IMR-90 (cell line): ENCODE measurements around the gene UCK2. TPM values are rescaled to one million over a fixed set of nuclear protein-coding genes. Genes with fewer than 3 reads are reported as not detected.
A peak's percentile ranks its signal among the peaks of the same experiment; 100 is the strongest.

Experiments
- ATAC-seq: fragments of 200-7000 bp; cut with Tn5 transposase; 2 replicates; pipeline ENCODE4 v1.9.1; 2020; ENCODE audit warnings: low read depth, mild to moderate bottlenecking, moderate library complexity
- BruUV-seq: library from RNA; stranded (reverse); fragments of 400-500 nt; replicated peaks from 2 replicates; lab custom pipeline; 2021; lab: Mats Ljungman, UMichigan
- CTCF ChIA-PET: fragments of 300-600 bp; formaldehyde crosslinking; extraction: SDS; loops from one replicate; lab custom pipeline; 2021; ENCODE audit warnings: antibody characterized with exemption; lab: Yijun Ruan, JAX
- POLR2A ChIA-PET: fragments of 300-600 bp; sonication (Branson Sonifier 250); formaldehyde crosslinking; loops from one replicate; lab custom pipeline; 2022; ENCODE audit warnings: antibody characterized with exemption; ENCODE audit not compliant: unreplicated experiment; lab: Charles Lee
- DNase-seq: peaks from one replicate; pipeline ENCODE4 v3.0.0; 2013
- H2AFZ ChIP-seq: replicated peaks from 2 replicates; pipeline ENCODE3; 2013; ENCODE audit warnings: low read length, mild to moderate bottlenecking; ENCODE audit not compliant: poor library complexity
- H2AK5ac ChIP-seq: 2 replicates; pipeline ENCODE4 v1.6.1; 2013; ENCODE audit warnings: low read depth, low read length, inconsistent platforms
- H2AK9ac ChIP-seq: replicated peaks from 2 replicates; pipeline ENCODE3; 2013; ENCODE audit warnings: mild to moderate bottlenecking, low read depth, low read length, moderate library complexity; ENCODE audit not compliant: poor library complexity
- H2BK120ac ChIP-seq: 2 replicates; pipeline ENCODE4 v1.6.1; 2013; ENCODE audit warnings: low read depth, low read length, inconsistent platforms
- H2BK15ac ChIP-seq: 3 replicates; pipeline ENCODE4 v1.6.1; 2013; ENCODE audit warnings: low read depth, low read length, inconsistent platforms
- H2BK20ac ChIP-seq: 2 replicates; pipeline ENCODE4 v1.6.1; 2013; ENCODE audit warnings: low read depth, mild to moderate bottlenecking, inconsistent platforms, low read length, moderate library complexity
- H2BK5ac ChIP-seq: 2 replicates; pipeline ENCODE4 v1.6.1; 2013; ENCODE audit warnings: mild to moderate bottlenecking, low read depth, low read length, inconsistent platforms; ENCODE audit not compliant: poor library complexity, severe bottlenecking
- H3K14ac ChIP-seq: replicated peaks from 2 replicates; pipeline ENCODE4 v1.6.1; 2013; ENCODE audit warnings: low read depth, low read length, inconsistent platforms
- H3K18ac ChIP-seq: 2 replicates; pipeline ENCODE4 v1.6.1; 2013; ENCODE audit warnings: low read depth, low read length, control low read depth
- H3K23ac ChIP-seq: 2 replicates; pipeline ENCODE4 v1.6.1; 2013; ENCODE audit warnings: low read depth, low read length, inconsistent platforms
- H3K27ac ChIP-seq: 2 replicates; pipeline ENCODE4 v1.5.1; 2013; ENCODE audit warnings: mild to moderate bottlenecking, control low read depth, low read length; ENCODE audit not compliant: insufficient read depth
- H3K27me3 ChIP-seq: 2 replicates; pipeline ENCODE4 v1.6.1; 2013; ENCODE audit warnings: low read length; ENCODE audit not compliant: control insufficient read depth, insufficient read depth
- H3K36me3 ChIP-seq: 2 replicates; pipeline ENCODE4 v1.6.1; 2013; ENCODE audit warnings: low read length, mixed read lengths; ENCODE audit not compliant: control insufficient read depth, insufficient read depth
- H3K4ac ChIP-seq: 2 replicates; pipeline ENCODE4 v1.6.1; 2013; ENCODE audit warnings: low read depth, low read length, inconsistent platforms
- H3K4me1 ChIP-seq: 2 replicates; pipeline ENCODE4 v1.6.1; 2013; ENCODE audit warnings: low read length, mixed read lengths; ENCODE audit not compliant: control insufficient read depth, insufficient read depth
- H3K4me2 ChIP-seq: 2 replicates; pipeline ENCODE4 v1.6.1; 2013; ENCODE audit warnings: low read depth, mild to moderate bottlenecking, control low read depth, low read length, moderate library complexity
- H3K4me3 ChIP-seq: 2 replicates; pipeline ENCODE4 v1.5.1; 2013; ENCODE audit warnings: low read depth, mild to moderate bottlenecking, control low read depth, low read length, moderate library complexity; ENCODE audit not compliant: insufficient read depth
- H3K56ac ChIP-seq: 2 replicates; pipeline ENCODE4 v1.6.1; 2013; ENCODE audit warnings: low read length, inconsistent platforms; ENCODE audit not compliant: insufficient read depth; ENCODE audit errors: extremely low read depth
- H3K79me1 ChIP-seq, 2 experiments: 2 replicates each; pipeline ENCODE4 v1.6.1; 2013; ENCODE audit warnings: low read length in 2 of 2, inconsistent platforms in 1 of 2, low read depth in 1 of 2
- H3K9ac ChIP-seq: 2 replicates; pipeline ENCODE4 v1.6.1; 2013; ENCODE audit warnings: low read depth, low read length, control low read depth
- H3K9me1 ChIP-seq: 2 replicates; pipeline ENCODE4 v1.6.1; 2013; ENCODE audit warnings: low read length, inconsistent platforms; ENCODE audit not compliant: insufficient read depth
- H3K9me3 ChIP-seq: 2 replicates; pipeline ENCODE4 v1.6.1; 2013; ENCODE audit warnings: low read length; ENCODE audit not compliant: control insufficient read depth, insufficient read depth
- H4K20me1 ChIP-seq: 2 replicates; pipeline ENCODE4 v1.6.1; 2013; ENCODE audit warnings: low read length, inconsistent platforms; ENCODE audit not compliant: insufficient read depth
- H4K5ac ChIP-seq: 2 replicates; pipeline ENCODE4 v1.6.1; 2013; ENCODE audit warnings: mild to moderate bottlenecking, low read depth, low read length, control low read depth
- H4K8ac ChIP-seq, 2 experiments: 2 replicates each; pipeline ENCODE4 v1.6.1; 2013; ENCODE audit warnings: low read depth in 2 of 2, low read length in 2 of 2, control low read depth in 1 of 2, inconsistent platforms in 1 of 2
- H4K91ac ChIP-seq: 2 replicates; pipeline ENCODE4 v1.6.1; 2013; ENCODE audit warnings: low read depth, low read length, inconsistent platforms; ENCODE audit not compliant: insufficient read depth
- BHLHE40 ChIP-seq: fragments of 150-350 bp; IDR thresholded peaks from 2 replicates; pipeline ENCODE4 v1.6.1; 2016; ENCODE audit warnings: mild to moderate bottlenecking, low read depth, low read length
- CEBPB ChIP-seq: IDR thresholded peaks from 2 replicates; pipeline ENCODE4 v1.6.1; 2012; ENCODE audit warnings: low read depth, low read length, improper control_type of control experiment
- CHD1 ChIP-seq: IDR thresholded peaks from 2 replicates; pipeline ENCODE4 v1.6.1; 2012; ENCODE audit warnings: low read depth, low read length, improper control_type of control experiment
- FOS ChIP-seq: fragments of 150-350 bp; IDR thresholded peaks from 2 replicates; pipeline ENCODE4 v1.6.1; 2016; ENCODE audit warnings: low read depth, low read length
- MAFK ChIP-seq: IDR thresholded peaks from 2 replicates; pipeline ENCODE4 v1.6.1; 2012; ENCODE audit warnings: low read depth, low read length, improper control_type of control experiment
- MAZ ChIP-seq: IDR thresholded peaks from 2 replicates; pipeline ENCODE4 v1.6.1; 2012; ENCODE audit warnings: low read depth, mild to moderate bottlenecking, low read length, improper control_type of control experiment, moderate library complexity, borderline replicate concordance
- MXI1 ChIP-seq: IDR thresholded peaks from 2 replicates; pipeline ENCODE4 v1.6.1; 2012; ENCODE audit warnings: low read depth, mild to moderate bottlenecking, low read length, moderate library complexity, borderline replicate concordance
- NFE2L2 ChIP-seq: fragments of 150-350 bp; IDR thresholded peaks from 2 replicates; pipeline ENCODE4 v1.6.1; 2016; ENCODE audit warnings: low read depth, mild to moderate bottlenecking, low read length
- POLR2A ChIP-seq: IDR thresholded peaks from 2 replicates; pipeline ENCODE4 v1.6.1; 2012; ENCODE audit warnings: mild to moderate bottlenecking, low read depth, low read length
- RAD21 ChIP-seq: IDR thresholded peaks from 2 replicates; pipeline ENCODE4 v1.6.1; 2012; ENCODE audit warnings: low read length, improper control_type of control experiment
- RCOR1 ChIP-seq: IDR thresholded peaks from 2 replicates; pipeline ENCODE4 v1.6.1; 2012; ENCODE audit warnings: mild to moderate bottlenecking, low read length, improper control_type of control experiment; ENCODE audit not compliant: insufficient replicate concordance
- RFX5 ChIP-seq: IDR thresholded peaks from 2 replicates; pipeline ENCODE4 v1.8.0; 2012; ENCODE audit warnings: low read depth, mild to moderate bottlenecking, low read length, moderate library complexity
- SMC3 ChIP-seq: fragments of 150-350 bp; IDR thresholded peaks from 2 replicates; pipeline ENCODE4 v1.6.1; 2016; ENCODE audit warnings: low read depth, mild to moderate bottlenecking, antibody characterized with exemption, low read length, moderate library complexity
- WGBS, 2 experiments: methylation state at CpG; one replicate each; pipeline versions ENCODE4 v1.1.5 to v1.1.7; 2013; ENCODE audit warnings: missing lambda C conversion rate in 2 of 2; ENCODE audit not compliant: insufficient read length in 1 of 2; ENCODE audit errors: extremely low coverage in 2 of 2; 5-methylcytosine and 5-hydroxymethylcytosine counted together
- dilution Hi-C: fragments of 300-500 bp; cut with HindIII; formaldehyde crosslinking; loops from one replicate; pipeline ENCODE4 v1.14.3; 2018; ENCODE audit warnings: low sequenced_read_pairs; ENCODE audit not compliant: unreplicated experiment
- in situ Hi-C: fragments of 300-500 bp; cut with MboI; formaldehyde crosslinking; loops from 3 replicates; pipeline ENCODE4 v1.14.3; 2019; ENCODE audit warnings: low sequenced_read_pairs, inconsistent platforms, mixed read lengths
- intact Hi-C: fragments of 100-400 bp; cut with micrococcal nuclease; formaldehyde crosslinking; loops from 2 replicates; pipeline ENCODE4 v1.10.0; 2022
- polyA plus RNA-seq, 3 experiments: library from polyadenylated mRNA; depleted of rRNA; stranded (reverse); fragments of >200 nt; gene quantifications; 2 replicates each; pipeline ENCODE4 v1.2.3, GENCODE V29; 2012; ENCODE audit warnings: low replicate concordance in 1 of 3
- total RNA-seq: library from RNA; depleted of rRNA; stranded (reverse); fragments of >200 nt; gene quantifications from 2 replicates; pipeline ENCODE4 v1.2.3, GENCODE V29; 2012
- TF ChIP-seq, protein P1 (sequence below): conservative IDR thresholded peaks from 2 replicates; pipeline ENCODE4 v1.5.1; 2012; ENCODE audit warnings: mild to moderate bottlenecking, low read depth, low read length, improper control_type of control experiment
- TF ChIP-seq, protein P2 (sequence below): fragments of 150-350 bp; IDR thresholded peaks from 2 replicates; pipeline ENCODE4 v1.6.1; 2017; ENCODE audit warnings: mild to moderate bottlenecking, antibody characterized with exemption, low read length, low read depth
- TF ChIP-seq, protein P3 (sequence below): fragments of 150-350 bp; IDR thresholded peaks from 2 replicates; pipeline ENCODE4 v1.6.1; 2016; ENCODE audit warnings: low read depth, mild to moderate bottlenecking, low read length, moderate library complexity, borderline replicate concordance

The UCK2 gene
- total and polyA plus RNA-seq, 2 of the 4 experiments (the other 2 are of a cell fraction), result 83.0 to 87.8 TPM

DNA sequence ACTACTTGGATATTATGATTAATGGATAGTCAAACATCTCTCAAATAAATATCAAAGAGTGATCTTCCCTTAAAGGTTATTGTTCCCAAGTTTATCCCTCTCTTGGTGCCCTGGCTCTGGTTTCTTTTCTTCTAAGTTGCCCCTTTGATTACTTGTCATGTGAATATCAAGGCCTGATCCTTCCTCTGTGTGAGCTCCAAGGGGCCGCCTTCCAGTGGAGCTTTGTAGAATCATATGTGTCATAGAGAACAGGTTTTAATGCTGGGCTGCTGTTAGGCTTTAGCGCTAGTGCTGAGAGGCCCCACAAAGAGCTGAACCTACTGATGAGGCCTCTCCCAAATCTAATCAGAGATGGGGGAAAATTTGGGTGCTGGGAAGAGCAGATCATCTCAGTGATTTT lies 25.5 kb downstream of the UCK2 start:
- Histone ChIP-seq H3K4me1 (peaks cover 20% of the 10 kb centered on the region), H3K9me3 (no peaks in the 10 kb centered on the region), H2BK20ac (no peak overlapping the region), H3K9me1 (peaks cover 23% of the 10 kb centered on the region), H2AK5ac (0 out of 2 replicates have a peak overlapping the region, but pooled peaks have one; percentile 5), H3K18ac (peak overlapping the region; percentile 57; the same call in 1 of the 2 replicates), H3K4me2 (0 out of 2 replicates have a peak overlapping the region, but pooled peaks have one; percentile 33), H3K9ac (no peak overlapping the region), H2AK9ac (no peak overlapping the region), H3K14ac (0 out of 2 replicates have a peak overlapping the region, but pooled peaks have one; percentile 19), H3K27me3 (no peaks in the 10 kb centered on the region), H4K20me1 (peaks cover 44% of the 10 kb centered on the region), H4K5ac (no peak overlapping the region), H2AFZ (no peak overlapping the region), H2BK120ac (no peak overlapping the region), H3K27ac (peak overlapping the region; percentile 53; the same call in 1 of the 2 replicates), H4K91ac (no peak overlapping the region), H2BK5ac (peak overlapping the region; percentile 95), H3K4ac (no peak overlapping the region), H3K36me3 (no peaks in the 10 kb centered on the region), H3K4me3 (no peak overlapping the region), H2BK15ac (no peak overlapping the region), H3K56ac (no peak overlapping the region), H3K79me1 (peaks cover 30 to 87% of the 10 kb centered on the region in 2 experiments), H3K23ac (no peak overlapping the region), H4K8ac (no peak overlapping the region)
- in situ Hi-C loops, result no loop called here
- BruUV-seq, result no TSS peak
- ChIA-PET POLR2A (no interaction called here), CTCF (no interaction called here)
- intact Hi-C loops, result no loop called here
- no peak for ATAC-seq
- WGBS, 2 experiments, result 75% methylated on average over 1 of the region's 2 CpGs; no CpG with 5 or more reads in 1 of the 2 experiments
- TF ChIP-seq MAFK (no peak), MAZ (no peak), FOS (no peak), MXI1 (no peak), CEBPB (no peak), CHD1 (no peak), RCOR1 (no peak), SMC3 (no peak), NFE2L2 (no peak), POLR2A (no peak), BHLHE40 (no peak), RFX5 (no peak), RAD21 (no peak)
- TF ChIP-seq, protein P1, sequence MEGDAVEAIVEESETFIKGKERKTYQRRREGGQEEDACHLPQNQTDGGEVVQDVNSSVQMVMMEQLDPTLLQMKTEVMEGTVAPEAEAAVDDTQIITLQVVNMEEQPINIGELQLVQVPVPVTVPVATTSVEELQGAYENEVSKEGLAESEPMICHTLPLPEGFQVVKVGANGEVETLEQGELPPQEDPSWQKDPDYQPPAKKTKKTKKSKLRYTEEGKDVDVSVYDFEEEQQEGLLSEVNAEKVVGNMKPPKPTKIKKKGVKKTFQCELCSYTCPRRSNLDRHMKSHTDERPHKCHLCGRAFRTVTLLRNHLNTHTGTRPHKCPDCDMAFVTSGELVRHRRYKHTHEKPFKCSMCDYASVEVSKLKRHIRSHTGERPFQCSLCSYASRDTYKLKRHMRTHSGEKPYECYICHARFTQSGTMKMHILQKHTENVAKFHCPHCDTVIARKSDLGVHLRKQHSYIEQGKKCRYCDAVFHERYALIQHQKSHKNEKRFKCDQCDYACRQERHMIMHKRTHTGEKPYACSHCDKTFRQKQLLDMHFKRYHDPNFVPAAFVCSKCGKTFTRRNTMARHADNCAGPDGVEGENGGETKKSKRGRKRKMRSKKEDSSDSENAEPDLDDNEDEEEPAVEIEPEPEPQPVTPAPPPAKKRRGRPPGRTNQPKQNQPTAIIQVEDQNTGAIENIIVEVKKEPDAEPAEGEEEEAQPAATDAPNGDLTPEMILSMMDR, result no peak
- TF ChIP-seq, protein P2, sequence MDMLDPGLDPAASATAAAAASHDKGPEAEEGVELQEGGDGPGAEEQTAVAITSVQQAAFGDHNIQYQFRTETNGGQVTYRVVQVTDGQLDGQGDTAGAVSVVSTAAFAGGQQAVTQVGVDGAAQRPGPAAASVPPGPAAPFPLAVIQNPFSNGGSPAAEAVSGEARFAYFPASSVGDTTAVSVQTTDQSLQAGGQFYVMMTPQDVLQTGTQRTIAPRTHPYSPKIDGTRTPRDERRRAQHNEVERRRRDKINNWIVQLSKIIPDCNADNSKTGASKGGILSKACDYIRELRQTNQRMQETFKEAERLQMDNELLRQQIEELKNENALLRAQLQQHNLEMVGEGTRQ, result no peak
- TF ChIP-seq, protein P3, sequence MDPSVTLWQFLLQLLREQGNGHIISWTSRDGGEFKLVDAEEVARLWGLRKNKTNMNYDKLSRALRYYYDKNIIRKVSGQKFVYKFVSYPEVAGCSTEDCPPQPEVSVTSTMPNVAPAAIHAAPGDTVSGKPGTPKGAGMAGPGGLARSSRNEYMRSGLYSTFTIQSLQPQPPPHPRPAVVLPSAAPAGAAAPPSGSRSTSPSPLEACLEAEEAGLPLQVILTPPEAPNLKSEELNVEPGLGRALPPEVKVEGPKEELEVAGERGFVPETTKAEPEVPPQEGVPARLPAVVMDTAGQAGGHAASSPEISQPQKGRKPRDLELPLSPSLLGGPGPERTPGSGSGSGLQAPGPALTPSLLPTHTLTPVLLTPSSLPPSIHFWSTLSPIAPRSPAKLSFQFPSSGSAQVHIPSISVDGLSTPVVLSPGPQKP, result no peak
- dilution Hi-C loops, result no loop called here
- DNase-seq, result no peak
